H1 (cell line): ENCODE measurements around the gene FAAP100. TPM values are rescaled to one million over a fixed set of nuclear protein-coding genes. Genes with fewer than 3 reads are reported as not detected.

Experiments
- CTCF ChIA-PET: fragments of 300-600 bp; sonication (Branson Sonifier 250); formaldehyde crosslinking; loops from one replicate; lab custom pipeline; 2021; ENCODE audit not compliant: partially characterized antibody; lab: Charles Lee
- POLR2A ChIA-PET: fragments of 300-600 bp; sonication (Branson Sonifier 250); formaldehyde crosslinking; loops from one replicate; lab custom pipeline; 2021; ENCODE audit warnings: inconsistent platforms; ENCODE audit not compliant: partially characterized antibody; lab: Charles Lee
- DNase-seq, 2 experiments: peaks; one replicate each; pipeline versions ENCODE4 v3.0.0 to v3.0.0-alpha.2; 2010 to 2022; ENCODE audit warnings: low spot score in 2 of 2, low read depth in 1 of 2, mixed read lengths in 1 of 2
- FAIRE-seq: peaks from 2 replicates; lab custom pipeline; 2011; peaks lifted over from hg19 to GRCh38; lab: Jason Lieb, UNC
- H2AFZ ChIP-seq: 2 replicates; pipeline ENCODE4 v1.8.1; 2012; ENCODE audit warnings: low read length, inconsistent platforms
- H2AK5ac ChIP-seq: 2 replicates; pipeline ENCODE4 v1.6.1; 2013; ENCODE audit warnings: low read depth, low read length
- H2BK120ac ChIP-seq: replicated peaks from 2 replicates; pipeline ENCODE3; 2013; ENCODE audit warnings: low read depth, low read length, inconsistent platforms
- H2BK12ac ChIP-seq: 2 replicates; pipeline ENCODE4 v1.6.1; 2013; ENCODE audit warnings: low read depth, low read length
- H2BK15ac ChIP-seq: 2 replicates; pipeline ENCODE4 v1.6.1; 2013; ENCODE audit warnings: low read length
- H2BK20ac ChIP-seq: 2 replicates; pipeline ENCODE4 v1.6.1; 2013; ENCODE audit warnings: low read length
- H2BK5ac ChIP-seq: 2 replicates; pipeline ENCODE4 v1.6.1; 2013; ENCODE audit warnings: low read depth, low read length
- H3K14ac ChIP-seq: 2 replicates; pipeline ENCODE4 v1.6.1; 2013; ENCODE audit warnings: inconsistent platforms; ENCODE audit not compliant: insufficient read length
- H3K18ac ChIP-seq: 2 replicates; pipeline ENCODE4 v1.6.1; 2013; ENCODE audit warnings: low read length; ENCODE audit errors: extremely low read depth
- H3K23ac ChIP-seq: 2 replicates; pipeline ENCODE4 v1.6.1; 2013; ENCODE audit warnings: inconsistent platforms; ENCODE audit not compliant: insufficient read length
- H3K23me2 ChIP-seq: 2 replicates; pipeline ENCODE4 v1.6.1; 2013; ENCODE audit warnings: low read depth, low read length
- H3K27ac ChIP-seq: 2 replicates; pipeline ENCODE4 v1.6.1; 2011; ENCODE audit warnings: low read depth, low read length, inconsistent platforms
- H3K27me3 ChIP-seq, 4 experiments: replicated peaks in 1 of 4; 1 replicate in 1 of 4; 2 replicates in 3 of 4; pipeline versions ENCODE4 v1.6.1 to v1.8.1; 2011 to 2013; ENCODE audit warnings: low read length in 3 of 4, mild to moderate bottlenecking in 3 of 4, inconsistent platforms in 2 of 4, mixed read lengths in 2 of 4, moderate library complexity in 1 of 4; ENCODE audit not compliant: control insufficient read depth in 3 of 4, insufficient read depth in 3 of 4; ENCODE audit errors: extremely low read depth in 1 of 4
- H3K36me3 ChIP-seq, 4 experiments: 2 replicates each; pipeline versions ENCODE4 v1.6.1 to v1.8.1; 2011 to 2013; ENCODE audit warnings: mild to moderate bottlenecking in 4 of 4, low read length in 3 of 4, moderate library complexity in 2 of 4, control low read depth in 1 of 4, inconsistent platforms in 1 of 4; ENCODE audit not compliant: insufficient read depth in 4 of 4, control insufficient read depth in 2 of 4
- H3K4ac ChIP-seq: replicated peaks from 2 replicates; pipeline ENCODE3; 2013; ENCODE audit warnings: low read length, low read depth, mixed read lengths, inconsistent platforms; ENCODE audit not compliant: insufficient read length
- H3K4me1 ChIP-seq, 4 experiments: replicated peaks in 1 of 4; 1 replicate in 1 of 4; 2 replicates in 3 of 4; pipeline versions ENCODE4 v1.6.1 to v1.8.1; 2011 to 2013; ENCODE audit warnings: low read length in 3 of 4, inconsistent platforms in 2 of 4, mixed read lengths in 1 of 4; ENCODE audit not compliant: insufficient read depth in 4 of 4, control insufficient read depth in 3 of 4
- H3K4me2 ChIP-seq, 2 experiments: 2 replicates each; pipeline versions ENCODE4 v1.6.1 to v1.8.1; 2011 to 2013; ENCODE audit warnings: low read depth in 2 of 2, low read length in 2 of 2, control low read depth in 1 of 2, inconsistent platforms in 1 of 2, mild to moderate bottlenecking in 1 of 2; ENCODE audit not compliant: insufficient read depth in 1 of 2
- H3K4me3 ChIP-seq, 4 experiments: fragments of 200-600, 300-600 bp in 1 of 4; sonication (generic), shearing (Covaris generic), sonication (Bioruptor Twin) in 1 of 4; 2 replicates each; pipeline versions ENCODE4 v1.5.1 to v1.8.1; 2011 to 2016; ENCODE audit warnings: low read length in 4 of 4, low read depth in 3 of 4, control low read depth in 2 of 4, inconsistent platforms in 2 of 4, mild to moderate bottlenecking in 2 of 4, mixed read lengths in 1 of 4, moderate library complexity in 1 of 4; ENCODE audit not compliant: insufficient read depth in 2 of 4; ENCODE audit errors: extremely low read depth in 1 of 4
- H3K56ac ChIP-seq: replicated peaks from 2 replicates; pipeline ENCODE3; 2013; ENCODE audit warnings: low read depth, mild to moderate bottlenecking, mixed read lengths, low read length, inconsistent platforms; ENCODE audit not compliant: insufficient read length
- H3K79me1 ChIP-seq: 2 replicates; pipeline ENCODE4 v1.6.1; 2013; ENCODE audit warnings: low read depth, low read length, control low read depth
- H3K79me2 ChIP-seq, 2 experiments: 2 replicates each; pipeline versions ENCODE4 v1.6.1 to v1.8.1; 2012 to 2013; ENCODE audit warnings: low read length in 2 of 2, mild to moderate bottlenecking in 2 of 2, inconsistent platforms in 1 of 2; ENCODE audit not compliant: insufficient read depth in 2 of 2, control insufficient read depth in 1 of 2
- H3K9ac ChIP-seq, 4 experiments: replicated peaks in 1 of 4; 1 replicate in 1 of 4; 2 replicates in 3 of 4; pipeline versions ENCODE4 v1.6.1 to v1.8.1; 2011 to 2013; ENCODE audit warnings: low read depth in 3 of 4, low read length in 3 of 4, control low read depth in 2 of 4, mild to moderate bottlenecking in 2 of 4, moderate library complexity in 2 of 4, inconsistent platforms in 1 of 4; ENCODE audit errors: extremely low read depth in 1 of 4
- H3K9me3 ChIP-seq, 2 experiments: 2 replicates each; pipeline versions ENCODE4 v1.6.1 to v1.8.1; 2012 to 2013; ENCODE audit warnings: mild to moderate bottlenecking in 2 of 2, moderate library complexity in 2 of 2, control low read depth in 1 of 2, inconsistent platforms in 1 of 2, low read depth in 1 of 2, low read length in 1 of 2, mixed read lengths in 1 of 2; ENCODE audit not compliant: insufficient read depth in 2 of 2
- H4K20me1 ChIP-seq, 2 experiments: replicated peaks in 1 of 2; 2 replicates each; pipeline versions ENCODE3 to v1.8.1; 2011 to 2013; ENCODE audit warnings: inconsistent platforms in 2 of 2, low read length in 2 of 2, mild to moderate bottlenecking in 1 of 2; ENCODE audit not compliant: insufficient read depth in 2 of 2, control insufficient read depth in 1 of 2
- H4K5ac ChIP-seq: 2 replicates; pipeline ENCODE4 v1.6.1; 2013; ENCODE audit warnings: low read length, low read depth, mixed read lengths, inconsistent platforms; ENCODE audit not compliant: insufficient read length
- H4K8ac ChIP-seq: 2 replicates; pipeline ENCODE4 v1.8.0; 2013; ENCODE audit warnings: mild to moderate bottlenecking, moderate library complexity, low read length, inconsistent platforms; ENCODE audit not compliant: insufficient read depth; ENCODE audit errors: extremely low read depth
- H4K91ac ChIP-seq: replicated peaks from 2 replicates; pipeline ENCODE3; 2013; ENCODE audit warnings: low read length, mixed read lengths, inconsistent platforms; ENCODE audit not compliant: insufficient read length
- CBX5 ChIP-seq: fragments of 300-800, 300-1000 bp; sonication (generic); IDR thresholded peaks from 2 replicates; pipeline ENCODE4 v1.7.1; 2016; ENCODE audit warnings: antibody characterized with exemption, low read length, low read depth
- CHD1 ChIP-seq: IDR thresholded peaks from 2 replicates; pipeline ENCODE4 v1.6.1; 2012; ENCODE audit warnings: low read depth, low read length, improper control_type of control experiment
- MAX ChIP-seq: IDR thresholded peaks from 2 replicates; pipeline ENCODE4 v1.6.1; 2012; ENCODE audit warnings: inconsistent platforms
- RXRA ChIP-seq: IDR thresholded peaks from 2 replicates; pipeline ENCODE4 v1.6.1; 2011; ENCODE audit warnings: low read depth, mild to moderate bottlenecking, low read length, moderate library complexity; ENCODE audit not compliant: insufficient read depth
- SIX5 ChIP-seq: IDR thresholded peaks from 2 replicates; pipeline ENCODE4 v1.6.1; 2011; ENCODE audit warnings: mild to moderate bottlenecking, low read depth, low read length
- SP1 ChIP-seq: IDR thresholded peaks from 2 replicates; pipeline ENCODE4 v1.6.1; 2011; ENCODE audit warnings: low read depth, low read length
- SP2 ChIP-seq: IDR thresholded peaks from 2 replicates; pipeline ENCODE4 v1.6.1; 2012; ENCODE audit warnings: mild to moderate bottlenecking, low read length, inconsistent platforms
- TCF12 ChIP-seq: IDR thresholded peaks from 2 replicates; pipeline ENCODE4 v1.6.1; 2011; ENCODE audit warnings: low read depth, mild to moderate bottlenecking, low read length
- WGBS, 2 experiments: shearing (Covaris generic) in 1 of 2; methylation state at CpG; one replicate each; pipeline versions ENCODE4 v1.1.6 to v1.1.7; 2013 to 2015; ENCODE audit warnings: low lambda C conversion rate in 2 of 2, mixed read lengths in 2 of 2, inconsistent platforms in 1 of 2, low coverage in 1 of 2, missing lambda C conversion rate in 1 of 2; ENCODE audit not compliant: insufficient replicate concordance in 2 of 2, insufficient coverage in 1 of 2, insufficient read length in 1 of 2; ENCODE audit errors: extremely low coverage in 1 of 2, missing lambda C conversion rate in 1 of 2; 5-methylcytosine and 5-hydroxymethylcytosine counted together
- polyA plus RNA-seq, 7 experiments: library from polyadenylated mRNA; depleted of rRNA in 3 of 7; stranded (reverse) in 5 of 7; unstranded in 2 of 7; fragments of >200 nt in 5 of 7; fragments of 200-250 nt in 2 of 7; gene quantifications; 1 replicate in 5 of 7; 2 replicates in 1 of 7; 4 replicates in 1 of 7; pipeline versions ENCODE4 v1.2.1 to v1.2.3, GENCODE V29; 2011 to 2013; ENCODE audit warnings: missing spikeins in 2 of 7, mixed read lengths in 2 of 7
- total RNA-seq: library from RNA; stranded (reverse); fragmentation: NEBNext Ultra II Directional; extraction: Animal tissue kit (Norgen Biotek cat#: 25700); gene quantifications from 2 replicates; pipeline ENCODE4 v1.2.1, GENCODE V29; 2021

Gene FAAP100
- total and polyA plus RNA-seq, 2 of the 8 experiments (the other 6 are each of a cell fraction or from before 2014, with no cell fraction given), result 23.2 to 41.8 TPM

GRCh38 chr17:81498953-81499600 is 53.1 kb downstream of the FAAP100 start:
- H3K9me3 ChIP-seq, result no peaks in the 10 kb centered on the region
- WGBS, 2 experiments, result 93% methylated on average over 33 of the region's 64 CpGs; no CpG with 5 or more reads in 1 of the 2 experiments

More at GRCh38 chr17:81498953-81499600, 53.1 kb downstream of the FAAP100 start:
- Histone ChIP-seq H3K23me2 (no peaks in the 10 kb centered on the region), H2BK12ac (0 out of 2 replicates have a peak overlapping the region, but pooled peaks have one; percentile 39), H3K27ac (no peak overlapping the region), H3K27me3 (no peaks in the 10 kb centered on the region), H3K4me3 (no peak overlapping the region), H4K5ac (no peak overlapping the region), H4K8ac (peak overlapping the region; percentile 89), H2BK15ac (no peak overlapping the region), H2BK20ac (no peak overlapping the region; the same call in 1 of the 2 replicates), H2BK120ac (no peak overlapping the region), H4K20me1 (no peaks in the 10 kb centered on the region), H3K9ac (no peak overlapping the region), H3K4ac (no peak overlapping the region), H3K79me1 (no peaks in the 10 kb centered on the region), H3K4me2 (no peak overlapping the region), H3K14ac (no peak overlapping the region), H2BK5ac (peak overlapping the region; percentile 52; the same call in 1 of the 2 replicates), H4K91ac (no peak overlapping the region), H3K36me3 (no peaks in the 10 kb centered on the region), H3K56ac (no peak overlapping the region), H3K79me2 (no peaks in the 10 kb centered on the region), H3K23ac (no peak overlapping the region), H3K4me1 (peaks cover 0 to 3% (median 2%) of the 10 kb centered on the region in 4 experiments; a peak in 3 of 7 replicates), H2AFZ (no peak overlapping the region), H2AK5ac (no peak overlapping the region), H3K18ac (peak overlapping the region; percentile 32; the same call in 1 of the 2 replicates)
- POLR2A ChIA-PET, result interaction anchor here (0.7 to 35.8 kb wide), 3 partner anchors 10 to 210 kb away, joined by 3 to 1004 read pairs (median 22); partner anchors contain the start of genes ACTG1 and FSCN2
- CTCF ChIA-PET, result interaction anchor here (1.4 to 3.0 kb wide), 2 partner anchors 15 to 58 kb away, joined by 5 to 18 read pairs; no protein-coding TSS in a partner anchor
- FAIRE-seq, result no peak
- DNase-seq, result no peak
- TF ChIP-seq CHD1 (no peak), SP1 (no peak), TCF12 (no peak), MAX (no peak), CBX5 (no peak), SP2 (no peak), RXRA (no peak), SIX5 (no peak)
